Mononuclear cell (primary cell): ENCODE measurements around the gene PRRG4. TPM values are rescaled to one million over a fixed set of nuclear protein-coding genes. Genes with fewer than 3 reads are reported as not detected.
A peak's percentile ranks its signal among the peaks of the same experiment; 100 is the strongest.
"Not testable (repeated sequence)": the region's sequence is repeated elsewhere in the genome, so short reads cannot be mapped to it uniquely, and the experiment has no call there.

ENCODE experiments used
- H3K27me3 ChIP-seq: 2 replicates; pipeline ENCODE4 v1.6.0; 2011; ENCODE audit warnings: low read length, control low read depth; ENCODE audit not compliant: insufficient read depth
- H3K4me1 ChIP-seq: 2 replicates; pipeline ENCODE4 v1.5.1; 2011; ENCODE audit warnings: mild to moderate bottlenecking, low read length, control low read depth; ENCODE audit not compliant: insufficient read depth
- H3K4me3 ChIP-seq: 2 replicates; pipeline ENCODE4 v1.5.1; 2011; ENCODE audit warnings: mild to moderate bottlenecking, low read length, moderate library complexity
- H3K9me3 ChIP-seq: 2 replicates; pipeline ENCODE4 v1.5.1; 2011; ENCODE audit warnings: low read depth, mild to moderate bottlenecking, control low read depth, low read length
- total RNA-seq: library from RNA; depleted of rRNA; stranded (reverse); fragments of >200 nt; gene quantifications from one replicate; pipeline ENCODE4 v1.2.3, GENCODE V29; 2012

Gene PRRG4
- total RNA-seq, 1 donor: 2.5 TPM

- H3K27me3 ChIP-seq: no peaks in the 10 kb centered on the region
- no peak overlapping the region for H3K4me3 ChIP-seq
- H3K4me1 ChIP-seq: peaks cover 20% of the 10 kb centered on the region
- H3K9me3 ChIP-seq: no peaks in the 10 kb centered on the region
These were observed 8.2 kb upstream of the PRRG4 start for GRCh38 chr11:32821517-32821916.

GRCh38 chr11:32821917-32822560 is 7.7 kb upstream of the PRRG4 start:
- Histone ChIP-seq H3K4me1 (peaks cover 20% of the 10 kb centered on the region), H3K27me3 (no peaks in the 10 kb centered on the region), H3K4me3 (no peak overlapping the region), H3K9me3 (no peaks in the 10 kb centered on the region)

GRCh38 chr11:32823617-32824016 is 6.1 kb upstream of the PRRG4 start:
- not testable (repeated sequence) for H3K9me3 ChIP-seq, H3K4me3 ChIP-seq, H3K27me3 ChIP-seq
- peaks cover 20% of the 10 kb centered on the region for H3K4me1 ChIP-seq

GRCh38 chr11:32826113-32826512 is 3.6 kb upstream of the PRRG4 start:
- no peaks in the 10 kb centered on the region for H3K9me3 ChIP-seq
- H3K4me1 ChIP-seq: peaks cover 39% of the 10 kb centered on the region
- peaks cover 7% of the 10 kb centered on the region for H3K27me3 ChIP-seq
- no peak overlapping the region for H3K4me3 ChIP-seq

GRCh38 chr11:32827276-32827675 is 2.5 kb upstream of the PRRG4 start:
- Histone ChIP-seq H3K27me3 (peaks cover 7% of the 10 kb centered on the region), H3K4me1 (peaks cover 33% of the 10 kb centered on the region), H3K4me3 (no peak overlapping the region), H3K9me3 (no peaks in the 10 kb centered on the region)

- H3K9me3 ChIP-seq: no peaks in the 10 kb centered on the region
- peaks cover 20% of the 10 kb centered on the region for H3K4me1 ChIP-seq
- peaks cover 7% of the 10 kb centered on the region for H3K27me3 ChIP-seq
- H3K4me3 ChIP-seq: peak overlapping the region; percentile 61
These were observed 509 bp upstream of the PRRG4 start for GRCh38 chr11:32829157-32829679.

GRCh38 chr11:32830413-32830738 is 649 bp downstream of the PRRG4 start:
- Histone ChIP-seq H3K4me3 (peak overlapping the region; percentile 61), H3K27me3 (peaks cover 7% of the 10 kb centered on the region)

GRCh38 chr11:32830796-32831195 is 1.1 kb downstream of the PRRG4 start:
- no peaks in the 10 kb centered on the region for H3K9me3 ChIP-seq
- peaks cover 7% of the 10 kb centered on the region for H3K27me3 ChIP-seq
- peak overlapping the region; percentile 61 for H3K4me3 ChIP-seq
- H3K4me1 ChIP-seq: peaks cover 20% of the 10 kb centered on the region

More at GRCh38 chr11:32830413-32830738, 649 bp downstream of the PRRG4 start:
- Histone ChIP-seq H3K9me3 (no peaks in the 10 kb centered on the region), H3K4me1 (peaks cover 20% of the 10 kb centered on the region)

- H3K4me1 ChIP-seq: peaks cover 20% of the 10 kb centered on the region
- no peak overlapping the region for H3K4me3 ChIP-seq
- H3K27me3 ChIP-seq: peaks cover 7% of the 10 kb centered on the region
- no peaks in the 10 kb centered on the region for H3K9me3 ChIP-seq
These were observed 1.5 kb downstream of the PRRG4 start for GRCh38 chr11:32831221-32831620.

GRCh38 chr11:32833921-32834320 is 4.2 kb downstream of the PRRG4 start:
- Histone ChIP-seq H3K4me1 (peaks cover 18% of the 10 kb centered on the region), H3K4me3 (no peak overlapping the region), H3K27me3 (peaks cover 5% of the 10 kb centered on the region), H3K9me3 (no peaks in the 10 kb centered on the region)

GRCh38 chr11:32836946-32837345 is 7.2 kb downstream of the PRRG4 start:
- H3K27me3 ChIP-seq: no peaks in the 10 kb centered on the region
- no peaks in the 10 kb centered on the region for H3K9me3 ChIP-seq
- no peak overlapping the region for H3K4me3 ChIP-seq
- H3K4me1 ChIP-seq: no peaks in the 10 kb centered on the region

GRCh38 chr11:32838505-32839274 is 9.0 kb downstream of the PRRG4 start:
- no peak overlapping the region for H3K4me3 ChIP-seq
- no peaks in the 10 kb centered on the region for H3K9me3 ChIP-seq
- no peaks in the 10 kb centered on the region for H3K27me3 ChIP-seq
- no peaks in the 10 kb centered on the region for H3K4me1 ChIP-seq

- H3K27me3 ChIP-seq: no peaks in the 10 kb centered on the region
- no peak overlapping the region for H3K4me3 ChIP-seq
- H3K9me3 ChIP-seq: no peaks in the 10 kb centered on the region
- H3K4me1 ChIP-seq: peaks cover 4% of the 10 kb centered on the region
These were observed 9.6 kb downstream of the PRRG4 start for GRCh38 chr11:32839308-32839707.

- Histone ChIP-seq H3K4me3 (no peak overlapping the region), H3K9me3 (no peaks in the 10 kb centered on the region), H3K4me1 (peaks cover 4% of the 10 kb centered on the region), H3K27me3 (no peaks in the 10 kb centered on the region)
These were observed 10.9 kb downstream of the PRRG4 start for GRCh38 chr11:32840587-32840986.

- Histone ChIP-seq H3K4me3 (no peak overlapping the region), H3K27me3 (no peaks in the 10 kb centered on the region), H3K9me3 (no peaks in the 10 kb centered on the region), H3K4me1 (peaks cover 21% of the 10 kb centered on the region)
These were observed 13.8 kb downstream of the PRRG4 start for GRCh38 chr11:32843544-32843943.

- H3K4me1 ChIP-seq: peaks cover 44% of the 10 kb centered on the region
- no peaks in the 10 kb centered on the region for H3K9me3 ChIP-seq
- no peaks in the 10 kb centered on the region for H3K27me3 ChIP-seq
- no peak overlapping the region for H3K4me3 ChIP-seq
These were observed 17.8 kb downstream of the PRRG4 start for GRCh38 chr11:32847511-32847910.
